ENCODE results near the gene USP32. TPM values are rescaled to one million over a fixed set of nuclear protein-coding genes. Genes with fewer than 3 reads are reported as not detected.

Gene USP32
- total RNA-seq, 1 experiment from 2014 or later, result 73.5 TPM

GRCh38 chr17:60388742-60389141 lies 3.2 kb downstream of the USP32 start:
- no peak overlapping the region for H2BK15ac ChIP-seq (ENCODE audit: low read depth, low read length)
- no peak overlapping the region for H4K8ac ChIP-seq (replicated peaks; ENCODE audit: insufficient read length, low read depth, low read length)
- no peaks in the 10 kb centered on the region for H3K27me3 ChIP-seq (ENCODE audit: insufficient read depth, low read length)
- no peak overlapping the region for H3K23ac ChIP-seq (ENCODE audit: insufficient read length, low read depth, low read length)
- Mint-ChIP-seq H3K27me3 (ENCODE audit: low read depth) (no peaks in the 10 kb centered on the region), H3K27ac (peak overlapping the region; percentile 84 to 88 (median 88); a peak in 6 of 7 replicates), H3K36me3 (ENCODE audit: insufficient read depth in 1 of 3, low read depth in 3 of 3) (no peaks in the 10 kb centered on the region), H3K4me3 (peak overlapping the region; percentile 36 to 69), H3K4me1 (peaks cover 71 to 74% of the 10 kb centered on the region in 2 experiments), H3K9me3 (no peaks in the 10 kb centered on the region)
- H3K79me2 ChIP-seq (ENCODE audit: insufficient read depth, low read length), result peaks cover 32% of the 10 kb centered on the region; the same call in 1 of the 2 replicates
- no peaks in the 10 kb centered on the region for H3K79me1 ChIP-seq (ENCODE audit: insufficient read depth, low read depth, low read length, poor library complexity, severe bottlenecking)
- no peak overlapping the region for H2BK20ac ChIP-seq (ENCODE audit: low read depth, low read length, poor library complexity, severe bottlenecking)
- no peak overlapping the region for H2BK120ac ChIP-seq (ENCODE audit: low read depth, low read length, poor library complexity, severe bottlenecking)
- H3K18ac ChIP-seq (ENCODE audit: insufficient read length, low read depth, low read length), result no peak overlapping the region
- H2BK5ac ChIP-seq (ENCODE audit: insufficient read length, low read length), result no peak overlapping the region
- H2AK5ac ChIP-seq (ENCODE audit: insufficient read length, low read length), result no peak overlapping the region
- H2AFZ ChIP-seq (ENCODE audit: low read length), result no peak overlapping the region
- H3K4ac ChIP-seq (ENCODE audit: low read depth, low read length), result no peak overlapping the region
- H3K9ac ChIP-seq (ENCODE audit: extremely low read depth, insufficient read length, low read length), result no peak overlapping the region
- no peak overlapping the region for H4K5ac ChIP-seq (ENCODE audit: insufficient read length, low read depth, low read length)
- DNase-seq, result no peak
- peaks cover 12% of the 10 kb centered on the region; the same call in 1 of the 2 replicates for H3K4me1 ChIP-seq (ENCODE audit: insufficient read depth, low read length)
- no peaks in the 10 kb centered on the region for H4K20me1 ChIP-seq (ENCODE audit: control insufficient read depth, insufficient read depth, insufficient read length)
- no peak overlapping the region for H4K91ac ChIP-seq (ENCODE audit: insufficient read length, low read depth, low read length)
- H3K9me3 ChIP-seq (ENCODE audit: control insufficient read depth, low read depth, low read length), result no peaks in the 10 kb centered on the region
- no peak overlapping the region for H2BK12ac ChIP-seq (ENCODE audit: insufficient read length, low read depth, low read length)
- WGBS (ENCODE audit: extremely low coverage, insufficient read length, low lambda C conversion rate), result no CpG with 5 or more reads among the region's 3 CpGs
- H3K56ac ChIP-seq (ENCODE audit: insufficient read length, low read depth, low read length), result no peak overlapping the region
- TF ChIP-seq CTCF (conservative IDR thresholded peaks at IDR 0.05), result no peak
- peaks cover 10% of the 10 kb centered on the region for H3K23me2 ChIP-seq (ENCODE audit: insufficient read length, low read depth, low read length, poor library complexity, severe bottlenecking)
- peak overlapping the region; percentile 63 for H3K4me2 ChIP-seq (ENCODE audit: insufficient read depth, insufficient read length, low read length)
- H3T11ph ChIP-seq (ENCODE audit: low read length), result no peak overlapping the region
- no peak overlapping the region for H3K14ac ChIP-seq (ENCODE audit: insufficient read depth, low read length)
- no peak overlapping the region for H3K27ac ChIP-seq (ENCODE audit: insufficient read length, low read depth, low read length)
